GM12874 (cell line): ENCODE data around the gene MORN4.

ENCODE experiments used
- CTCF ChIP-seq: IDR thresholded peaks from 2 replicates; pipeline ENCODE4 v1.5.1; 2011; ENCODE audit warnings: low read depth, mild to moderate bottlenecking, control low read depth, low read length, moderate library complexity; ENCODE audit not compliant: insufficient read depth

MORN4 gene

GRCh38 chr10:97599272-97599619 is 34.1 kb downstream of the MORN4 start:
- TF ChIP-seq CTCF, result no peak

DNA sequence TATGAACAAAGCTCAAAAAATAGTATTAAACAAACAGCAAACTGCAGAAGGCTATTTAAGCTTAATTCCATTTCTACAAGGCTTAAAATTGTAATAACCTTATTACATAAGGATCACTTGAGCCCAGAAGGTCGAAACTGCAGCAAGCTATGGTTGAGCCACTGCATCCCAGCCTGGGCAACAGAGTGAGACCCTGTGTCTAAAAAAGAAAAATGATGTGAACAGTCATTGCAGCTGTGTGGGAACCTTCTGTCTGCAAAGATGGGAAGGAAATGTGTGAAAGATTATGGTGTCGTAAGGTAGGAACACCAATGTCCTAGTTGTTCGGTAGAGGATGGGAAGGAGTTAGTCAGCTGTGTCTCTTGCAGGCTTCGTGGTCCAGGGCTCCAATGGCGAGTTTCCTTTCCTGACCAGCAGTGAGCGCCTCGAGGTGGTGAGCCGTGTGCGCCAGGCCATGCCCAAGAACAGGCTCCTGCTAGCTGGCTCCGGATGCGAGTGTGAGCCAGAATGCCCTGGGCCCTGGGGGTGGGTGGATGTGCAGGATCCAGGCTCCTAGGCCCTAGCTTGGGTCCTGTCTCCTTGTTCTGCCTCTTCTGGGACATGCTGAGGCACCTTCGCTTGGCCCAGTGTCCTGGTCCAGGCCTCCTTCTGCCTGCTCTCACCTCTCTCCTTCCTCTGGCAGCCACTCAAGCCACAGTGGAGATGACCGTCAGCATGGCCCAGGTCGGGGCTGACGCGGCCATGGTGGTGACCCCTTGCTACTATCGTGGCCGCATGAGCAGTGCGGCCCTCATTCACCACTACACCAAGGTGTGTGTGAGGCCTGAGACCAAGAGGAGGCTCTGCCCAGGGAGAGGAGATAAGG is 34.7 kb downstream of the MORN4 start:
- TF ChIP-seq CTCF, result no peak

- TF ChIP-seq CTCF, result no peak
These were observed 35.5 kb downstream of the MORN4 start for GRCh38 chr10:97597778-97598177.

DNA sequence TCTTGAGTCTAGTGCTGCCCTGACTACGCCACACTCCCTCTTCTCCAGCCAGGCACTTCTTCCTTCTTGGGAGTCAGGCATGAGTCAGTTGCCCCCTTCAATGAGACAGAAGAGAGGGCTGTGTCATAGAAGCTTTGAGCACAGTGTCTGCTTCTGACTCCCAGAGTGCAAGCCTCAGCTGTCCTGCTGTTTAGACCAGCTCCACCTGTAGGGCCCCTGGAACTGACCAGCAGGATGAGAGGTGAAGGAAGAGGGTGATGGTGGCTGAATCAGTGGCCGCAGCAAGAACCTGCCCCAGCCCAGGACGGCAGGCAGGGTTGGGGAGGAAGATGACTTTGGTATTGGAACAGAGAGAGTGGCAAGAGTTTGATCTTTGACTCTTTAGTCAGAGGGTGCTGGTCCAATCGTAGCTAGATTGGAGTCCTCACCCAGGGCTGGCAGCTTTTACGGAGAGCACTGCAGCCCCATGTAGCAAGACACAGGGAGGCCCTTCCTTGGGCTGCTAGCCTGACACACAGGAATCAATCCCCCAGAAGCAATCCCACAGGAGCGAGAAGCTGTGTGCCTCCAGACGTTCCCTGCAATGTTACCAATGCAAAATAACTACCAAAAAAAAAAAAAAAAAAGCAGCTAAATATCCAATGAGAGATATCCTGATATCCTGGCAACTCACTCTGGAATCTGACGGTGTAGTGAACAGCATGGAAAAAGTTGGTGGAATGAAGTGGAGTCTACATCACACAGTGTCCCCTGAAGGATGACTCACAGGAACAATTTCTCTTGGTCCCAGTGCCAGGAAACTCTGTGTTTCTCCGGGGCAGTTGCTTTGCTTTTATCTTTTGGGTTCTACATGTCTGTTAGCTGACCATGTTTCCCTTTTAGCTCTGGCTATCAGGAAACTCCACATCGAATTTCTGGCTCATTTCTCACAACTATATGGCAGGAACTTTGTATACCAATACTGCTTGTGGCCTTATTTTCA is 36.9 kb downstream of the MORN4 start:
- no peak for TF ChIP-seq CTCF

- TF ChIP-seq CTCF, result no peak
These were observed 39.9 kb downstream of the MORN4 start for GRCh38 chr10:97593421-97593820.

DNA sequence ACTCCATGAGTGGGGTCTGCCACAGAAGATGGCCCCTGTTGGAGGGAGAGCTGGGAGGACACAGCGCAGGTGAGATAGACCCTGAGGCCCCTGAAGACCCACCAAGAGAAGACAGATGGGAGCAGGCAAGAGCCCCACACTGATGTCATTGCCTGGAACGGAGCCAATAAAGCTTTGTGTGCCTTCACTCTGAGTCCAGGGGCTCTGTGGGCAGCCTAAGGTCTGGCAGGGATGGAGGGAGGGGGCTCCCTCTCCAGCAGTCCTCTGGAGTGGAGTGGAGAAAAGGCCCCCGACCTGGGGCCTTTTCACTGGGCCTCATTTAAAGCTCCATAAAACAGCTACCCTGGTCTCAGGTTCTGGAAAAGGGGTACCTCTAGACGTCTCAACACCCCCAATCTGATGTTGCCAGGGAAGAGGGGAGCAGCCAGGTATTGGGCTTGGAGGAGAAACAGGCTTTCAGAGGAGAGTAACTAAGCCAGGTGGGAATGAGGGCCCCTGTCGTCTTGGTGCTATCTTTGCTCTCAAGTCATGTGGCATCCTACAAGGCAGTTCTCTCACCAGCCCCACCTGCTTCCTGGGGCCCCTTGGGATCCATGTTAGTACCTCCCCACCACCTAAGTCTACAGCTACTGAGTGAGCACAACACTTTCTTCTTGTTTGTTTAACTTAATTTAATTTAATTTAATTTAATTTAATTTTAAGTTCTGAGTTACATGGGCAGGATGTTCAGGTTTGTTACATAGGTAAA is 42.4 kb downstream of the MORN4 start:
- no peak for TF ChIP-seq CTCF
